ENCODE data around the gene MEGF9. TPM values are rescaled to one million over a fixed set of nuclear protein-coding genes. Genes with fewer than 3 reads are reported as not detected.

MEGF9 gene
- total RNA-seq, 1 donor from 2014 or later: 17.7 TPM

GRCh38 chr9:120707170-120707569 is 7.1 kb downstream of the MEGF9 start:
- H3K79me2 ChIP-seq (ENCODE audit: insufficient read depth, low read length): peaks cover 37% of the 10 kb centered on the region
- no peaks in the 10 kb centered on the region for H3K4me1 ChIP-seq (ENCODE audit: insufficient read depth, low read length)
- no peaks in the 10 kb centered on the region for H3K9me3 Mint-ChIP-seq (ENCODE audit: unreplicated experiment)
- peaks cover 10% of the 10 kb centered on the region for H4K20me1 ChIP-seq (ENCODE audit: insufficient read depth, low read length)
- no peak for DNase-seq (ENCODE audit: low read depth)
- no peaks in the 10 kb centered on the region for H3K9me3 ChIP-seq (ENCODE audit: insufficient read depth, low read depth, low read length)
- H3K27me3 ChIP-seq (ENCODE audit: insufficient read depth, low read length): no peaks in the 10 kb centered on the region
- H3K36me3 ChIP-seq (ENCODE audit: insufficient read depth, low read length): no peaks in the 10 kb centered on the region
- no peak overlapping the region for H3K4me3 Mint-ChIP-seq (ENCODE audit: unreplicated experiment)
- no peak overlapping the region for H3K4me2 ChIP-seq (ENCODE audit: low read length)
- no peaks in the 10 kb centered on the region for H3K36me3 Mint-ChIP-seq (ENCODE audit: low read depth, unreplicated experiment)
- H3K27ac Mint-ChIP-seq (ENCODE audit: unreplicated experiment): no peak overlapping the region
- no peak overlapping the region for H3K27ac ChIP-seq (ENCODE audit: low read depth, low read length)
- TF ChIP-seq EZH2 (IDR thresholded peaks at IDR 0.05; ENCODE audit: insufficient read depth, low read length) (no peak), CTCF (IDR thresholded peaks at IDR 0.05; ENCODE audit: insufficient read depth, low read depth, low read length) (no peak)
- peaks cover 3% of the 10 kb centered on the region for H3K4me1 Mint-ChIP-seq (ENCODE audit: low read depth, unreplicated experiment)
- H3K4me3 ChIP-seq (ENCODE audit: insufficient read depth, low read depth, low read length): no peak overlapping the region
- no peak for FAIRE-seq
- no peaks in the 10 kb centered on the region for H3K27me3 Mint-ChIP-seq (ENCODE audit: low read depth, unreplicated experiment)
- no peak overlapping the region for H3K9ac ChIP-seq (ENCODE audit: low read length)
- H2AFZ ChIP-seq (ENCODE audit: low read depth, low read length): no peak overlapping the region

- Mint-ChIP-seq H3K9me3 (ENCODE audit: unreplicated experiment) (no peaks in the 10 kb centered on the region), H3K27me3 (ENCODE audit: low read depth, unreplicated experiment) (no peaks in the 10 kb centered on the region), H3K27ac (ENCODE audit: unreplicated experiment) (no peak overlapping the region), H3K4me3 (ENCODE audit: unreplicated experiment) (no peak overlapping the region), H3K4me1 (ENCODE audit: low read depth, unreplicated experiment) (no peaks in the 10 kb centered on the region), H3K36me3 (ENCODE audit: low read depth, unreplicated experiment) (no peaks in the 10 kb centered on the region)
- Histone ChIP-seq H3K9me3 (ENCODE audit: insufficient read depth, low read depth, low read length) (no peaks in the 10 kb centered on the region), H3K9ac (ENCODE audit: low read length) (no peak overlapping the region), H3K27me3 (ENCODE audit: insufficient read depth, low read length) (no peaks in the 10 kb centered on the region), H3K79me2 (ENCODE audit: insufficient read depth, low read length) (peaks cover 26% of the 10 kb centered on the region), H3K4me3 (ENCODE audit: insufficient read depth, low read depth, low read length) (no peak overlapping the region), H3K27ac (ENCODE audit: low read depth, low read length) (no peak overlapping the region), H3K36me3 (ENCODE audit: insufficient read depth, low read length) (no peaks in the 10 kb centered on the region), H2AFZ (ENCODE audit: low read depth, low read length) (no peak overlapping the region), H3K4me2 (ENCODE audit: low read length) (no peak overlapping the region), H3K4me1 (ENCODE audit: insufficient read depth, low read length) (no peaks in the 10 kb centered on the region), H4K20me1 (ENCODE audit: insufficient read depth, low read length) (peaks cover 6% of the 10 kb centered on the region)
- DNase-seq (ENCODE audit: low read depth) (no peak), FAIRE-seq (no peak)
- TF ChIP-seq CTCF (IDR thresholded peaks at IDR 0.05; ENCODE audit: insufficient read depth, low read depth, low read length) (no peak), EZH2 (IDR thresholded peaks at IDR 0.05; ENCODE audit: insufficient read depth, low read length) (no peak)
Measured at GRCh38 chr9:120705174-120705573, 9.1 kb downstream of the MEGF9 start.

GRCh38 chr9:120702075-120702474 is 12.2 kb downstream of the MEGF9 start:
- Histone ChIP-seq H3K9ac (ENCODE audit: low read length) (no peak overlapping the region), H3K79me2 (ENCODE audit: insufficient read depth, low read length) (peaks cover 8% of the 10 kb centered on the region), H2AFZ (ENCODE audit: low read depth, low read length) (no peak overlapping the region), H3K36me3 (ENCODE audit: insufficient read depth, low read length) (no peaks in the 10 kb centered on the region), H3K9me3 (ENCODE audit: insufficient read depth, low read depth, low read length) (no peaks in the 10 kb centered on the region), H3K4me2 (ENCODE audit: low read length) (no peak overlapping the region), H4K20me1 (ENCODE audit: insufficient read depth, low read length) (no peaks in the 10 kb centered on the region), H3K27me3 (ENCODE audit: insufficient read depth, low read length) (no peaks in the 10 kb centered on the region), H3K4me3 (ENCODE audit: insufficient read depth, low read depth, low read length) (no peak overlapping the region), H3K4me1 (ENCODE audit: insufficient read depth, low read length) (no peaks in the 10 kb centered on the region), H3K27ac (ENCODE audit: low read depth, low read length) (no peak overlapping the region)
- Mint-ChIP-seq H3K27me3 (ENCODE audit: low read depth, unreplicated experiment) (no peaks in the 10 kb centered on the region), H3K9me3 (ENCODE audit: unreplicated experiment) (no peaks in the 10 kb centered on the region), H3K27ac (ENCODE audit: unreplicated experiment) (no peak overlapping the region), H3K4me1 (ENCODE audit: low read depth, unreplicated experiment) (peaks cover 11% of the 10 kb centered on the region), H3K4me3 (ENCODE audit: unreplicated experiment) (no peak overlapping the region), H3K36me3 (ENCODE audit: low read depth, unreplicated experiment) (no peaks in the 10 kb centered on the region)
- no peak for DNase-seq (ENCODE audit: low read depth)
- TF ChIP-seq CTCF (IDR thresholded peaks at IDR 0.05; ENCODE audit: insufficient read depth, low read depth, low read length) (no peak), EZH2 (IDR thresholded peaks at IDR 0.05; ENCODE audit: insufficient read depth, low read length) (no peak)
- FAIRE-seq: no peak

Measured in astrocyte (in vitro differentiated cells and primary cell).